Measurements from ENCODE around the gene PITPNM3.

PITPNM3 gene

GRCh38 chr17:6551869-6552531, 4.4 kb downstream of the PITPNM3 start:
- DNase-seq (ENCODE audit: low spot score), result no peak

GRCh38 chr17:6551356-6551755, 5.0 kb downstream of the PITPNM3 start:
- no peak for DNase-seq (ENCODE audit: low spot score)

DNA sequence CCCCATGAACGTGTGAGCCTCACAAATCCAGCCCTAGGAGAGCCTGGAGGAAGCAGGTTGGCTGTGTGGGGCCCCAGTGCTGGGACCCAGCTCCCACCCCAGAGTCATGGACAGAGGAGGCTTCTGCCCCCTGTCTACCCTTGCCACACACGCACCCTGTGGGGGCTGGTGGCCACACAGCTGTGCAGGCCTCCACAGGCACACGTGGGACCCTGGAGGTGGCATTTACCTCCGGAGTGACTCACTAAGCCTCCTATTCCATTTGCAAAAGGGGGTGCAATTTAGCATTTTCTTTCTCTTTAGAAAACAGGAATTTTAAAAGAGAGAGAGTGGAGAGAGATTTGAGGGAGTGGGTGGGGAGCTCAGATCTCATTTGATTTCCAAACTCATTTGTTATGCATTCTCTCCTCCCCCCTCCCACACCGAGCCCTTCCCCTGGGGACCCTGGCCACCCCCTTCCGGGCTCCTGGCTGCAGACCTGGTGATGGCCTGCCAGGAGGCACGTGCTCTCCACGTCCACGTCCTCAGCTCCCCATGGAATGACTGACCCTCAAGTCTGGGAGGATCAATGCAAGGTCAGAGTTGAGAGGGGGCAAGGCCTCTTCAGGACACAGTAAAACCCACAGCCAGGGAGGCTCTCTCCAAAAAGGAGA, 6.8 kb downstream of the PITPNM3 start:
- DNase-seq (ENCODE audit: low spot score), result no peak

GRCh38 chr17:6548578-6549330, 7.6 kb downstream of the PITPNM3 start:
- no peak for DNase-seq (ENCODE audit: low spot score)

DNA sequence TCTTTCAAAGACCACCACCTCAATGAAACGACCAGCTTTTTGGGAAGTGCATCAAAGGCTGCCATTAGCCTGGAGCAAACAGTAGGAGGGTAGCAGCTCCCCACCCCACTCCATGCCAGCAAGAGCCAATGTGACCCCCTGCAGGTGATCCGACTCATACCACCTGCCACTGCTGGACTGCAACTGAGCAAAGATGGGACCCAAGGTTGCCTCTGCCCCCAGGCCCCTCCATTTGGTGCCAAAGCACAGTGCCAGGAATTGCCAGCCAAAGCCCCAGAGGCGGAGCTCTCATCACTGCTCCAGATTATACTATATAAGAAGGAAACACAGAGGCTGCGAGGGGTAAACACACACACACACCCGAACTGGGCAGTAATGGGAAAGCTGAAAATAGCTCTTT, 8.3 kb downstream of the PITPNM3 start:
- no peak for DNase-seq (ENCODE audit: low spot score)

DNA sequence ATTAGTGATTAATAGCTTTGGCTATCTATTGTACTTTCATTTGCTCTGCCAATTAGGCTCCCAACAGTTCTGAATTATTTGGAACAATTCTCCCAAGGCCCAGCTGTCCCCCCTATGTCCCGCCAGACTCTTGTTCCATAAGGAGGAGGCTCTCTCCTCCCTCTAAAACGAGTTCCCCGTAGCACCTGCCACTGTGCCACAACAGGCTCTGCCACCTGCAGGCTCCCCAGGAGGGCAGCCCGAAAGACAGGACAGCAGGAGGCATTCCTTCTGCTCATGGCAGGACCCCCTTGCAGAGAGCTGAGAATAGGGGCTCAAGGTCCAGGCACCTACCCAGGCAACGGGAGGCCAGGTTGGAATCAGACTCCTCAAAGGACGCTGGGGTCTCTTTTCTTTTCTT, 9.0 kb downstream of the PITPNM3 start:
- DNase-seq (ENCODE audit: low spot score), result no peak

- no peak for DNase-seq (ENCODE audit: low spot score)
These were observed 10.2 kb downstream of the PITPNM3 start for GRCh38 chr17:6546069-6546718.

GRCh38 chr17:6545291-6545690, 11.1 kb downstream of the PITPNM3 start:
- DNase-seq (ENCODE audit: low spot score), result no peak

DNA sequence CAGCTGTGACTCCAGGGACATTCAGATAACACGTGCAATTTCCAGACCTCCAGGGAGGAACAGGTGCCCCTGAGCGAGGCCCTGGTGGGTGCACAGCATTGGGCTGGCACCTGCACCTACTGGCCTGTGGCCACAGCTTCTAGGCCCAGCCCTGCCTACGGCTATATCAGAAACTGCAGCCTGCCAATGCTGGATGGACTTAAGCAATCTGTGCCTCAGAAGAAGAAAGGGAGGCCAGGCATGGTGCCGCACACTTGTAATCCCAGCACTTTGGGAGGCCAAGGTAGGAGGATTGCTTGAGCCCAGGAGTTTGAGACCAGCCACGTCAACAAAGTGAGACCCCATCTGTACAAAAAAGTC, 12.4 kb downstream of the PITPNM3 start:
- DNase-seq (ENCODE audit: low spot score), result no peak

GRCh38 chr17:6543079-6544010, 13.0 kb downstream of the PITPNM3 start:
- DNase-seq (ENCODE audit: low spot score), result no peak

GRCh38 chr17:6542577-6542976, 13.8 kb downstream of the PITPNM3 start:
- DNase-seq (ENCODE audit: low spot score), result no peak

DNA sequence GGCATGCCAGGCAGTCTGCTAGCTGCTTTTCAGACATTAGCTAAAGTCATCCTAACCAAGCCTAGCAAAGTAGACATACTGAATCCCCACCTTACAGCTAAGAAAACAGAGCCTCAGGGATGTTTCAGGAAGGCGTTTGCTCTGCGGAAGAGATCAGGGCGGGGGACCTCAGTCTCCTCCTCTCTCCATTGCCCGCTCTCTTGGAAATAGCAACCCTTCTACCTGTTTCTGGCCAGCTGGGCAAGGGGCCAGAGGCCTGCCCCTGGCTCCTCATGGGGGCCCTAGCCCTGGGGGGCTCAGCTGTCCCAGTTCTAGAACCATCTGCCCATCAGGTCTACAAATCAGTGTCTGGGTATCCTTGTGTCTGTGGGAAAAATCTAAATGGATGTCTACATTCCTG, 14.5 kb downstream of the PITPNM3 start:
- DNase-seq (ENCODE audit: low spot score), result no peak

- DNase-seq (ENCODE audit: low spot score), result peak; percentile 33
These were observed 16.5 kb downstream of the PITPNM3 start for GRCh38 chr17:6539871-6540270.

DNA sequence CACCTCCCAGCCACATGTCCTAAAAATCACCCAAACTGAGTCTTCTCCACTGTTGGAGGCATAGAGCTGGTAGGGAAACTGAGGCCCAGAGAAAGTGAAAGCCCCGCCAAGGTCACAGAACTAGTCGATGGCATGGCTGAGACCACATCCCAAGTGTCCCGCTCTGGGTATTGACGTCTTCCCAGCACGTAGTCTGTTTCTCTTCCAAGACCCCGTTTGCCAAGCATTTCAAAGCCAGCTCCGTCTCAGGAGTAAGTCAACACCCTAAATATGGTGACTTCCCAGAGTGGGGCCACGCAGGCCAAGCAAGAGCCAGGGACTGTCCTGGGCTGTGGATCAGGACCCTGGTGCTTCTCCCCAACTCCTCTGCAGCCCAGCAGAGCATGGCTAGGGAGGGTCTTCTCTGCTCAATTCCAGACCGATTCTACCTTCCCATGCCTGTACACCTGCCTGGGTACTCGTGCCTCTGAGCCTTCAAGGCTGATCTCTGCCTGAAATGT, 19.7 kb downstream of the PITPNM3 start:
- DNase-seq (ENCODE audit: low spot score), result no peak

- DNase-seq (ENCODE audit: low spot score), result no peak
These were observed 20.3 kb downstream of the PITPNM3 start for GRCh38 chr17:6536053-6536452.

DNA sequence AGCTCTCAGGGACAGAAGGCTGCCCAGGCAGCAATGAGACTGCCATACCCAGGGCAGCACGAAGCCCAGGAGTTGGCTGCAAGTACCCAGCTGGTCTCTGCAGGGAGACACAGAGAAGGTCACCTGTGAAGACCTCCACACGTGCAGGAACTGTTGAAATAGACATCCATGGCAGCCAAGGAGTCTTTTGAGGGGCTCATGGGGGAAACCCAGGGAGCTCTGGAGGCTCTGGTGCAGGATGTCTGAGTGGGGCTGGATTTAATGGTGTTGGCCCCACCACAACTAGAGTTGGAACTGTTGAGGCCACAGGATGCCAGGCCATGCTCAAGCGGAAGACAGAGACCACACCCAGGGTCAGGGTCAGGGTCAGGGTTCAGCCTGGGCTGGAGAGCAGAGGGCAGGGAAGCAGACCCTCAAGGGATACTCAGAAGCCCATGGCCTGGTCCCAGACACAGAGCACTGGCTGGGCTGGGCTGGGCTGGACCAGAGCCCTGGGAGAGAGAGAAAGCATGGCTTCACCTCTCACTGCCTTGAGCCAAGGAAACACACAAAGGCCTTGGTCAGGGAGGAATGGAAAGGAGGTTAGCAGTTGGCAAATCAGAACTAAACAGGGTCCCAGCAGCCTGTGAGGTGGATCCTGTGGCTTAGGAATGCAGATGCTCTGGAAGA, 21.4 kb downstream of the PITPNM3 start:
- DNase-seq (ENCODE audit: low spot score), result peak; percentile 49

GRCh38 chr17:6532441-6532885, 23.9 kb downstream of the PITPNM3 start:
- DNase-seq (ENCODE audit: low spot score), result no peak

DNA sequence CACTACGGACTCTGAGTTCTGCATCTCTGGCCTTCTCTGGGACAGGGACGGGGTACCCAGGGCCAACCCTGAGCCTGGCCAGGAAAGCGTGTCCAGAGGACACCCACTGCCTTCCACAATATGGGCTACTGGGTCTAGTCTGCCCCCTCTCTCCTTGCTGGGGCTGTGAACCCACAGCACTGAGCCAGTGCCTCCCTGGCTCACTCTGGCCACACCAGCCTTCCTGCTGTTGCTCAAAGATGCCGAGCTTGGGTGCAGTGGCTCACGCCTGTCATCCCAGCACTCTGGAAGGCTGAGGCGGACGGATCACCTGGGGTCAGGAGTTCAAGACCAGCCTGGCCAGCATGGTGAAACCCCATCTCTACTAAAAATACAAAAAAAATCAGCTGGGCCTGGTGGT, 24.8 kb downstream of the PITPNM3 start:
- no peak for DNase-seq (ENCODE audit: low spot score)

DNA sequence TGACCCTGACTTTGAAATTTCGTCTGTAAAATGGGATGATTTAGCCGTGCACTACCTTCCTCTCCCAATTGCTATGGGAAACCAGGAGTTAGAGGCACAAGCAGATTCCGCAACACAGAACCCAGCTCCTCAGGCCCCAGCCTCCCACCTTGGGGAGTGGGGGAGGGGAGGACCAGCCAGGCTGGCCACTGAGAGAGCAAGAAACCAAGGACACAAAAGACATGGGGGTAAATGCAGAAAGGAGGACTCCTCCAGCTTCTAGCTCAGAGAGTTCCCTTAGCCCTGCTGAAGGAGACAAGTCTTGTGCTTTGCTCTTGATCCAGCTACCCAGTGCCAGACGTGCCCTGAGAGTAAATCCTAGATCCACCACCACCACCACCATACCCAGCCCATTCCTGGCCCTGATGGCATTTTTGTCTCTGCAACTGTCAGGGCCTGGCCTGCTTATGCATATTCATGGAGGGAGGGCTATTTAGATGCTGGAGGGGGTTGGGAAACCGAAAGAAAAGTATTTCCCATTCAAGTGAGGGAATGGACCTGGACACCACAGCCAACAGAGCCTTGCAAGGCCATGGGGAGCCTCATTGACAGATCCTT, 25.9 kb downstream of the PITPNM3 start:
- DNase-seq (ENCODE audit: low spot score), result no peak

GRCh38 chr17:6528557-6528956, 27.8 kb downstream of the PITPNM3 start:
- no peak for DNase-seq (ENCODE audit: low spot score)
